ENCODE measurements around the gene PRPF8. TPM values are rescaled to one million over a fixed set of nuclear protein-coding genes. Genes with fewer than 3 reads are reported as not detected.

PRPF8 gene
- polyA plus RNA-seq, 1 of the 3 experiments (the other 2 are of a cell fraction), result 149 TPM

GRCh38 chr17:1727258-1727789, 42.7 kb upstream of the PRPF8 start:
- DNase-seq, result no peak
- H3K36me3 ChIP-seq (replicated peaks in 1 of 2; ENCODE audit: control insufficient read depth in 1 of 2, insufficient read depth in 2 of 2, low read length in 1 of 2), result peaks cover 0 to 33% of the 10 kb centered on the region in 2 experiments
- peaks cover 0 to 8% of the 10 kb centered on the region in 2 experiments; a peak in 2 of 4 replicates for H3K4me1 ChIP-seq (ENCODE audit: control insufficient read depth in 1 of 2, insufficient read depth in 2 of 2, low read depth in 1 of 2, low read length in 1 of 2)
- no peaks in the 10 kb centered on the region for H3K27me3 ChIP-seq (ENCODE audit: insufficient read depth)
- no peak overlapping the region for H3K27ac ChIP-seq (ENCODE audit: low read depth in 2 of 2, low read length in 1 of 2)
- TF ChIP-seq FOSL2 (IDR thresholded peaks at IDR 0.05; ENCODE audit: borderline replicate concordance, low read depth), result no peak
- no peak for TF ChIP-seq FOXM1 (IDR thresholded peaks at IDR 0.05; ENCODE audit: low read depth)
- no peak for TF ChIP-seq TAF1 (IDR thresholded peaks at IDR 0.05; ENCODE audit: borderline replicate concordance, low read depth, low read length)
- no peak for TF ChIP-seq RCOR1 (IDR thresholded peaks at IDR 0.05; ENCODE audit: low read length)
- H3K9me3 ChIP-seq, result no peaks in the 10 kb centered on the region
- WGBS (ENCODE audit: low lambda C conversion rate), result 82% methylated on average over 6 of the region's 21 CpGs
- POLR2A ChIA-PET, result interaction anchor here (1.6 kb wide), 1 partner anchor 11 kb away, joined by 5 read pairs; no protein-coding TSS in a partner anchor
- no peaks in the 10 kb centered on the region for H3K9me2 ChIP-seq
- no peak overlapping the region for H3K4me2 ChIP-seq
- H3K4me3 ChIP-seq (ENCODE audit: low read depth in 2 of 2, low read length in 1 of 2), result no peak overlapping the region
- CTCF ChIA-PET, result interaction anchor here (0.5 to 1.0 kb wide), 2 partner anchors 57 to 87 kb away, joined by 3 to 6 read pairs; no protein-coding TSS in a partner anchor
- H3K79me2 ChIP-seq (ENCODE audit: insufficient read depth), result peaks cover 4% of the 10 kb centered on the region; the same call in 1 of the 2 replicates
- peaks cover 10% of the 10 kb centered on the region for H3F3A ChIP-seq (replicated peaks; ENCODE audit: insufficient read depth)
- H2AFZ ChIP-seq (ENCODE audit: low read depth), result no peak overlapping the region
- H4K20me1 ChIP-seq (ENCODE audit: insufficient read depth), result no peaks in the 10 kb centered on the region
- no peak overlapping the region for H3K9ac ChIP-seq

DNA sequence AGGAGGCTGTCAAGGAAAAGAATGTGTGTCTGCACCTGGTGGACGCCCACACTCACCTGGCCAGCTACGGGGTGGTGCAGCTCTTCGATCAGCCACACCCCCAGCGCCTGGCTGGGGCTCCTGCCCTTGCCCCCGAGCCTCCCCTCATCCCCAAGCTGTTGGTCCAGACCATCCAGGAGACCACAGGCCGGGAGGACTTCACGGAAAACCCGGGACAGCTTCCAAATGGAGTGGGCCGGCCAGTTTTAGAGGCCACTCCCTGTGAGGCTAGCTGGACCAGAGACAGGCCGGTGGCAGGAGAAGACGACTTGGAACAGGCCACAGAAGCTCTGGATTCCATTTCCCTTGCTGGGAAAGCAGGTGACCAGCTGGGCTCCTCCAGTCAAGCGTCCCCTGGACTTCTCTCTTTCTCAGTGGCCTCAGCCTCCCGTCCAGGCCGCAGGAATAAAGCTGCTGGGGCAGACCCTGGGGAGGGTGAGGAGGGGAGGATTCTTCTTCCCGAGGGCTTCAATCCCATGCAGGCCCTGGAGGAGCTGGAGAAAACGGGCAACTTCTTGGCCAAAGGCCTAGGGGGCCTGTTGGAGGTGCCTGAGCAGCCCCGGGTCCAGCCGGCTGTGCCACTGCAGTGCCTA, 42.1 kb upstream of the PRPF8 start:
- Histone ChIP-seq H3K4me3 (ENCODE audit: low read depth in 2 of 2, low read length in 1 of 2) (no peak overlapping the region), H3K9me2 (no peaks in the 10 kb centered on the region), H3K9me3 (no peaks in the 10 kb centered on the region), H3K4me2 (no peak overlapping the region), H3K27me3 (ENCODE audit: insufficient read depth) (no peaks in the 10 kb centered on the region), H3K79me2 (ENCODE audit: insufficient read depth) (peaks cover 4% of the 10 kb centered on the region; the same call in 1 of the 2 replicates), H3K36me3 (replicated peaks in 1 of 2; ENCODE audit: control insufficient read depth in 1 of 2, insufficient read depth in 2 of 2, low read length in 1 of 2) (peaks cover 0 to 33% of the 10 kb centered on the region in 2 experiments), H3K9ac (no peak overlapping the region), H4K20me1 (ENCODE audit: insufficient read depth) (no peaks in the 10 kb centered on the region), H3K27ac (ENCODE audit: low read depth in 2 of 2, low read length in 1 of 2) (no peak overlapping the region), H3F3A (replicated peaks; ENCODE audit: insufficient read depth) (peaks cover 10% of the 10 kb centered on the region), H3K4me1 (ENCODE audit: control insufficient read depth in 1 of 2, insufficient read depth in 2 of 2, low read depth in 1 of 2, low read length in 1 of 2) (peaks cover 0 to 8% of the 10 kb centered on the region in 2 experiments; a peak in 2 of 4 replicates), H2AFZ (ENCODE audit: low read depth) (no peak overlapping the region)
- CTCF ChIA-PET, result interaction anchor here (0.5 to 0.8 kb wide), 3 partner anchors 57 to 518 kb away, joined by 3 to 4 read pairs (median 3); no protein-coding TSS in a partner anchor
- DNase-seq, result no peak
- 84% methylated on average over 11 of the region's 18 CpGs for WGBS (ENCODE audit: low lambda C conversion rate)
- POLR2A ChIA-PET, result interaction anchor here (1.6 kb wide), 1 partner anchor 10 kb away, joined by 5 read pairs; no protein-coding TSS in a partner anchor
- TF ChIP-seq CHD2 (IDR thresholded peaks at IDR 0.05; ENCODE audit: low read length, partially characterized antibody) (no peak), SMC3 (IDR thresholded peaks at IDR 0.05; ENCODE audit: low read depth, low read length) (no peak), NRF1 (IDR thresholded peaks at IDR 0.05; ENCODE audit: low read depth, low read length) (no peak), RXRA (IDR thresholded peaks at IDR 0.05; ENCODE audit: borderline replicate concordance, low read depth) (no peak), TCF12 (IDR thresholded peaks at IDR 0.05) (no peak), EP300 (IDR thresholded peaks at IDR 0.05; ENCODE audit: borderline replicate concordance in 1 of 2, low read depth in 1 of 2, low read length in 1 of 2) (no peak), REST (IDR thresholded peaks at IDR 0.05; ENCODE audit: low read depth, low read length) (no peak), GATA2 (CRISPR knock-in tag; IDR thresholded peaks at IDR 0.05) (no peak), RFX5 (IDR thresholded peaks at IDR 0.05; ENCODE audit: low read length) (no peak), MXI1 (IDR thresholded peaks at IDR 0.05; ENCODE audit: low read depth, low read length) (no peak), FOSL2 (IDR thresholded peaks at IDR 0.05; ENCODE audit: borderline replicate concordance, low read depth) (no peak)
- TF ChIP-seq, protein P1, sequence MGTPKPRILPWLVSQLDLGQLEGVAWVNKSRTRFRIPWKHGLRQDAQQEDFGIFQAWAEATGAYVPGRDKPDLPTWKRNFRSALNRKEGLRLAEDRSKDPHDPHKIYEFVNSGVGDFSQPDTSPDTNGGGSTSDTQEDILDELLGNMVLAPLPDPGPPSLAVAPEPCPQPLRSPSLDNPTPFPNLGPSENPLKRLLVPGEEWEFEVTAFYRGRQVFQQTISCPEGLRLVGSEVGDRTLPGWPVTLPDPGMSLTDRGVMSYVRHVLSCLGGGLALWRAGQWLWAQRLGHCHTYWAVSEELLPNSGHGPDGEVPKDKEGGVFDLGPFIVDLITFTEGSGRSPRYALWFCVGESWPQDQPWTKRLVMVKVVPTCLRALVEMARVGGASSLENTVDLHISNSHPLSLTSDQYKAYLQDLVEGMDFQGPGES (IDR thresholded peaks at IDR 0.05; ENCODE audit: low read depth, low read length), result no peak
- TF ChIP-seq, protein P2, sequence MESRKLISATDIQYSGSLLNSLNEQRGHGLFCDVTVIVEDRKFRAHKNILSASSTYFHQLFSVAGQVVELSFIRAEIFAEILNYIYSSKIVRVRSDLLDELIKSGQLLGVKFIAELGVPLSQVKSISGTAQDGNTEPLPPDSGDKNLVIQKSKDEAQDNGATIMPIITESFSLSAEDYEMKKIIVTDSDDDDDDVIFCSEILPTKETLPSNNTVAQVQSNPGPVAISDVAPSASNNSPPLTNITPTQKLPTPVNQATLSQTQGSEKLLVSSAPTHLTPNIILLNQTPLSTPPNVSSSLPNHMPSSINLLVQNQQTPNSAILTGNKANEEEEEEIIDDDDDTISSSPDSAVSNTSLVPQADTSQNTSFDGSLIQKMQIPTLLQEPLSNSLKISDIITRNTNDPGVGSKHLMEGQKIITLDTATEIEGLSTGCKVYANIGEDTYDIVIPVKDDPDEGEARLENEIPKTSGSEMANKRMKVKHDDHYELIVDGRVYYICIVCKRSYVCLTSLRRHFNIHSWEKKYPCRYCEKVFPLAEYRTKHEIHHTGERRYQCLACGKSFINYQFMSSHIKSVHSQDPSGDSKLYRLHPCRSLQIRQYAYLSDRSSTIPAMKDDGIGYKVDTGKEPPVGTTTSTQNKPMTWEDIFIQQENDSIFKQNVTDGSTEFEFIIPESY (IDR thresholded peaks at IDR 0.05; ENCODE audit: borderline replicate concordance, low read depth), result no peak
